AG08395 (cell line): ENCODE measurements around the gene CCDC178.
"Not testable (repeated sequence)": the region's sequence is repeated elsewhere in the genome, so short reads cannot be mapped to it uniquely, and the experiment has no call there.

Experiments
- DNase-seq: peaks from one replicate; pipeline ENCODE4 v3.0.0; 2012; ENCODE audit warnings: mixed read lengths, low spot score

The CCDC178 gene, protein sequence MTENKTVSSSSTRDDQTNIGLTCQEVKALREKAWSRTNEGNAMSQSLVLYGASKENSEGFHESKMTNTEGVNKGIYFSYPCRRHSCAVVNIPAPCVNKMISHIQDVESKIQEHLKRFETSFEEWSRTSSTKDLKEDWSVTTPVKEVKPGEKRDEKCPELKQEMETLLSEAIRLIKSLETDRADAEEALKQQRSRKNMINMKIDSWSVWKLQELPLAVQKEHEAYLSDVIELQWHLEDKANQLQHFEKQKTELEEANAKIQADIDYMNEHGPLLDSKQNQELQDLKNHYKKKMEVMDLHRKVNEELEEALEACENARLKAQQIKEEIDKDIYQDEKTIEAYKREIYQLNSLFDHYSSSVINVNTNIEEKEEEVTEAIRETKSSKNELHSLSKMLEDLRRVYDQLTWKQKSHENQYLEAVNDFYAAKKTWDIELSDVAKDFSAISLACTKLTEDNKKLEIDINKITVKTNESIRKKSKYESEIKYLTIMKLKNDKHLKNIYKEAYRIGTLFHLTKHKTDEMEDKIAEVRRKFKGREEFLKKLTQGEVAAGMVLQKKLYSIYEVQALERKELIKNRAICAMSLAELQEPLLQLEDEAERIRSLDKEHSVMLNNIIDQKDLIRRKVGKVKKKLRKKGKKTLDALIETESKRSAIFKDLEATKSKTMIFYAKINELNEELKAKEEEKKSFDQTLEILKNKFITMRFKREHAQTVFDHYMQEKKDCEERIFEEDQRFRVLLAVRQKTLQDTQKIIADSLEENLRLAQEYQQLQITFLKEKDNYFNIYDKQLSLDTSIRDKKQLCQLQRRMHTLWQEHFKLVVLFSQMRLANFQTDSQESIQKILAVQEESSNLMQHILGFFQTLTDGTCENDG

DNA sequence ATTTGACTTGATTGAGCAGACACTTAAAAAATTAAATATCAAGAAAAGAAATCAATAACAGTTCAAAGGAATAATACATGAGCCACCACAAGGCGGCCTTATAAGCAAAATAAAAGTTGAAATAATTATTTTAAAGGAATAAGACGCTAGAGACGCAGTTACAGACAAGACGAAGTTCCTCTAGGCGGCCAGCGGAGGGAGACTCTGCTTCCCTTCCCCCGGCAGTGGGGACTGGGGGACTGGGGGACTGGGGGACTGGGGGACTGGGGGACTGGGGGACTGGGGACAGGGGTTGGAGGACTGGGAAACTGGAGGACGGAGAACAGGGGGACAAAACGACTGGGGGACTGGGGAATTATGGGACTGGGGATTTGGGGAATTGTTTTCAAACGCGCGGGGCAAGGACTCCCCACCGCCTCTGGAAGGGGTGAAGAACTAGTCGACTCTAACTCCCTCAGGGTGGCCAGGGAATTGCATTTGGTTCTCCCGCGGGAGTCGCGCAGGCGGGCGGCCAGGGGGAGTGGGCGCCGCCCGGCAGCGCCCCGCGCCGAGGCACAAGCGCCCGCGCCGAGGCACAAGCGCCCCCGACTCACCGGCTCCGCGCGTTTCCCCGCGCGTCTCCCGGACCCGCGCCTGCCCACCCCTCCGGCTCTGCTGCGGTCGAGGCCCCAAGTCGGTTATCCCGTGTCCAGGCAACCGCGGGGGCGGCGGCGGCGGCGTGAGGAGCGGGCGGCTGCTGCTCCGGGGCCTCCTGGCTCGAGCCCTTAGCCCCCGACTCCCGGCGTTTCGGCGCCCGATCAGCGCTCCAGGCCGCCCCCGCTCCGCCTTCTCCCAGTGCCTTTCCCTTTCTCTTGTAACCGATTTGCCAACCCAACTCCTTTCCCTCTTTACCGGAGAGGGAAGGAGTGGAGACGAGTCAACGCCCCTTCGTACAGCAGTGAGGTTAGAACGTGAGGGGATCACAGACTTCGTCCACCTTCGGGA is at the start of gene CCDC178:
CCDC178 (minus strand) TSS at position 662 of the 984 bp plus-strand sequence. CDS start 28,633 bp downstream, outside the sequence.
- DNase-seq = no peak

DNA sequence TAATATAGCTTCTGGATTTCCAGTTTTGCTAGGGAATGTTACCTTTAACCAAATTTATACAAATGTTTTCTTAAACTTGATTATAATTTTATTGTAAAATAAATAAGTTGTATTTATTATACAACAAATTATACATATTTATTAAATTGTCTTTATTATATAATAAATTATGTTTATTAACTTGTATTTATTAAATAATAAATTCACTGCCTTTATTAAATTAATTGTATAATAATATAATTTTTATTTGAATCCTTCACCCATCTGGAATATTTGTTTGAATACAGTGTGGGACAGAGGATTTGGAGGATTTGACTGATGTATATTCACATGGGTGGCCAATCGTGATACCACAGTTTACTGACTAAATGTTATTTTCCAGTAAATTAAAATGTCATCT is 43.4 kb upstream of the CCDC178 start:
- DNase-seq = no peak

DNA sequence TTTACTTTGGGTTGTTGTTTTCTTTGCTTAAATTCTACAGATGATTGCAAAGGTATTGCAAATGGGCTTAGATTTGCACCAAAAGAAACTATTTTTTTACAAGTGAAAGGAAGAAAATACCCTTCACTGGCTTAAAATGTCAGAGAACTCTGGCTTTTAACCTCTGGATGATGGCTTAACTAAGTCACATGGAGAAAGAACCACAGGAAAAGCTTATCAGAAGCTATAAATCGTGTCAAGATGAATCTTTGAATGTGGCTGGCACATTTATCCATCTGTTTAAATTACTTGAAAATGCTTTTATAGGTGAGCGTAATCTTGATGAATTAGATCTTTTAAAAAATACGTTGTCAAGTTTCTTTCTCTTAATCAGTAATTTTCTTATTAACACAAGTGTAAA is 32.0 kb upstream of the CCDC178 start:
- no peak for DNase-seq

DNA sequence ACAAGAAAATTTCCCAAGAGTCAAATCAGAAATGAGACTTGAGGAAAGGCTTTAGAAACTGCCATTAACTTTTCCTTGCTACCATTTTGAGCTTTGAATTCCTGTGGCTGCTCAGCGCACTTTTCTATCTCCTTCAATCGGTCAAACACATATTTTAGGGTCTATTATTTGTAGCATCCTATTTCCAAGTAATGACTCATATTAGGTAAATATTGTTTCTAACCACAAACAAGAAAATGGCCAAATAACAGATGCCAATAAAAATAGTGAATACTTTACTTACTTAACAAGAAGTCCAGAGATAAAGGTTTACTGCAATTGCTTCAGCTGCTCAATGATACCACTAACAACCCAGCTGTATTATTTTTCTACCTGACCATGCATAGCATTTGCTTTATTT is 29.7 kb upstream of the CCDC178 start:
- no peak for DNase-seq

DNA sequence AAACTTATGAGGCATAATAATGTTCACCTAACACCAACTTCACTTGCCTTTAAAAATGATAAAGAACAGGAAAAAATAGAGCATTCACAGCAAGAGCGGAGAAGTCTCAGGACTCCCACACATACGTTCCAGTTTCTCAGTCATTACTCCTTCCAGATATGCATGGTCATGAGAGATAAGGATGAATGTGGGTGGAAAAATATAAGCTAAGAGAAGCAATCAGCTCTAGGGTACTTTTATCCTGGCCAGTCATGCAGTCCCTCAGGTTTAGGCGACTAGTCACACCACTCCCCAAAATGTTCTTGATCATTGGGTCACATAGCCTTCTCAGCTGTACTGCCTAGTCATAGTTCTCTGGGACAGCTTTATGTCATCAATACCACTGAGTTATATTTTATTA is 29.2 kb upstream of the CCDC178 start:
- DNase-seq = no peak

DNA sequence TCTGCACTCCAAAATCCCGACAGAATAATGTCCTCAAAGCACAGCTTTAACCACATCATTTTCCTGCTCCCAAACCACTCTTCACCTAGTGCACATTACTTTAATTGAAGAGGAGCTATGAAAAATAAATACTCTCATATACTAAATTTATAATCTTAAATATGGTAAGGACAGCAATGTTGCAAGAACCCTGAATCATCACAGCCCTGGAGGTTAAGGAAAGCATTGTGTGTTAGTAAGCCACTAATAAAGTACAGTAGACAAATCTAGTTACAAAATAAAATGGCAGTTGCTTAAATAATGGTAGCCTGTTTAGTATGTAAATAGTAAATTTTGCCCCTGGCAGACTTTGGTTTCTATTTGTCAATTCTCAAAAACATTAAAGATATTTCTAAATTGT is 27.0 kb upstream of the CCDC178 start:
- DNase-seq = no peak

DNA sequence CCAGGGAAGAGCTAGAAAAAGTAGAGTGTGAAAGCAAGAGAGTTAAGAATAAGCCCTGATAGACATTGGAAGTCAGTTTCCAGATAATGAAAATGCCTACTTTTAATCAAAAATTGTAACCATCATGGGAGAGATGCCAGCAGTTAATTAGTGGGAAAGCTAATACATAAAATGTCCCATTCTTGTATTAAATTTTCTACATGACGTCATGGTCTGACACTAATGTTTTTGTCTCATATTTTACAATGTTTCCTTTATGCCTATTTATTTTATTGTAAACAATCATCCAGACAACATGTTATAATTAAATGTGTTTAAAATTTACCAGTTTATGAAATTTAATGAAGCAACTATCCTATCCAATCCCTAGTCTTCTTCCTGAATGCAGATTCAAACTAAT is 26.3 kb upstream of the CCDC178 start:
- DNase-seq = no peak

DNA sequence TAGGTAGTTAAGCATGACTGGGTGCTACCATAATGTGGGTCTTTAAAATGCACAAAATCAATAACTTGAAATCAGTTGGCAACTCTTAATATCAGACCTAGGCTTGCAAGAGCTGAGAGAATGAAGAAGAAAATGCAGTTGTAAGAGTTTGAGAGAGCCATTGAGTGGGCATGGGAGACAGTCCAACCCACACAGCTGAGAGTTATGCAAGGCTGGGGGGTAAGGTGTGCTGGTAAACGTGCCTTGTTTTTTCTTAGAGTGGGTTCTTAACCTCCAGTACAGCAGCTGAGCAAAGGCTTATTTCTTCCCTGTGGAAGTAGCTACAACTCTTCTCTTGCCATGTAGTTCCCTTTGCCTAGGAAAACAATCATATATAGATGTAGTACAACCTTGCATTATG is 20.2 kb upstream of the CCDC178 start:
- DNase-seq = no peak

DNA sequence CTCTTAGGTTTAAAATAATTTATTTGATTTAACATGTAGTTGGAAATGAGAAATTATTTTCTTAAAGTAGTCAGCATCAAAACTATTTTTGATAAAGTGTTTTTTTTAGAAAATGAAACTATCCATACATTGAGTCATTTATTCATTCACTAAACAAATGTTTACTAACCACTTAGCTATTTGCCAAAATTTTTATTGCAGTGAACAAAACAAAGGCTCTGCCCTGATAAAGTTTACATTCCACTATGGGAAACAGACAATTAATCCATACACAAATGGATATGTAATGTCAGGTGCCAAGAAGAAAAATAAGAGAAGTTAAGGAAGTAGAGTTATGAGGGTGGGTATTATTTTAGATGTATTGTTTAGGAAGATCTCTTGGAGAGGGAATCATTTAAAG is 19.1 kb upstream of the CCDC178 start:
- no peak for DNase-seq

DNA sequence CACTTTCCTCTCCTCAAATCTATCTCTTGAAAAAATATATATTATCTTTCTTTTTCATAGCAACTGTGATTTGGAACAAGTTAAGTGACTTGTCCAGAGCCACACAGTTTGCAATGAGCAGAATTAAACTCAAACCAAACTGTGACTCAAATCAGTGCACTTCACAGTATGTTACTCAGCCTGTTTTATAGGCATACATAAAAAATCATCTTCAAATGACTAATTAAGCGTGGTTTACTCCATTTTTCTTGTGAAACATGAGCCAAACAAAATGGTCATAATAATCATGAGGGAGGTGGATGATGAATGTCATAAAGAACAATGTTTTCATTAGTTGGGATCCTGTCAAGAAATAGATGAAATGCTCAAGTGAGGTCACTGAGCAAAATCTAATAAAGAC is 6.1 kb upstream of the CCDC178 start:
- DNase-seq = no peak

DNA sequence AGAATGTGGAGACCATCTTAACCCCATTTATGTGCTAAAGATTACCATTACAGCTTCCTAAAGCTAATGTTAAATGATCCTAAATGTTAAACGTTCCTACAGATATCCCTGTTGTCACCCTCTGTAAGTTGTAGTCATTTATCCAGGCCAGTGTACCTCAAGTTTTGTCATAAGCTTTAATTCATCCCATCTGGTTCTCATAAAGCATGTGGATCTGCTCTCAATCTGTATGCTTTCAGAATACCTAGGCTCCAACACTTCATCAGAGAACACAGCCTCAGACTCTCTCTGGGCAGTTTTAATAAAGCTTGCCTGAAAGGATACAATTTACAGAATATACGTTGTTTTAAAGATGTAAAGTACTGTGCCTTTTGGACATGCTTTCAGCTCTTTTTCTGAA is 4.2 kb upstream of the CCDC178 start:
- no peak for DNase-seq

DNA sequence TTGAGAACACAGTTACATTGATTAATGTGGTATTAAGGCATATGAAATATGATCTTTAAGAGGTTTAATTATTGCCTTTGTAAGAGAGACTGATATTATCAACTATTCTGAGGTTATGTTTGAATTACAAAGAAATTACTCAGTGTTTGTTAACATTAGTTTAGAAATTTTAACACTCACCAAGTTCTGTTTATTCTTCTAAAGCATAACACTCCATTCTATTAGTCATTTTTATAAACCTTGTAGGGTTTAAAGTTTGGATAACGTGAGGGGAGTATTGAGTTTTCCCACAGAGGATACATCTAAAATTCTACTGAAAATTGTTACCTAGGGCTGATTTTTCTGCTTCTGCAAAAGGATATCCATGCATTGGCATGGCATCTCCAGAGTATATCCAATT is 7.7 kb downstream of the CCDC178 start:
- no peak for DNase-seq

DNA sequence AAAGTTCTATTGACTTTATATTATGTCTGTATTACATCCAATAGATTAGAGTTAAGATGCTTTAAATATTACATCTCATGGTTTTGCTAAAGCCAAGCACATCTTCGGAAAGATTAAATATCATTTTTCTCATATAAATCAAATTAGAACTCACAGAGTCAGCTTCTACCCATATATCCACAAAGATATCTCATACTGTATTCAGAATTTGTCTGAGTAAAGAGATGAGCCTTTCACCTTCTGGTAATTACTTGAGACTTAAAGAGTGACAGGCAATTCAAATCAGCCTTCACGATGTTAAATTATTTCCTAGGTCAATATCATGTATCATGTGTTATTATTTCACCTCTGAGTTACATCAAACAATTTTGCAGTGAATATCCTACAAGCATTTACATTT is 13.0 kb downstream of the CCDC178 start:
- DNase-seq = no peak

DNA sequence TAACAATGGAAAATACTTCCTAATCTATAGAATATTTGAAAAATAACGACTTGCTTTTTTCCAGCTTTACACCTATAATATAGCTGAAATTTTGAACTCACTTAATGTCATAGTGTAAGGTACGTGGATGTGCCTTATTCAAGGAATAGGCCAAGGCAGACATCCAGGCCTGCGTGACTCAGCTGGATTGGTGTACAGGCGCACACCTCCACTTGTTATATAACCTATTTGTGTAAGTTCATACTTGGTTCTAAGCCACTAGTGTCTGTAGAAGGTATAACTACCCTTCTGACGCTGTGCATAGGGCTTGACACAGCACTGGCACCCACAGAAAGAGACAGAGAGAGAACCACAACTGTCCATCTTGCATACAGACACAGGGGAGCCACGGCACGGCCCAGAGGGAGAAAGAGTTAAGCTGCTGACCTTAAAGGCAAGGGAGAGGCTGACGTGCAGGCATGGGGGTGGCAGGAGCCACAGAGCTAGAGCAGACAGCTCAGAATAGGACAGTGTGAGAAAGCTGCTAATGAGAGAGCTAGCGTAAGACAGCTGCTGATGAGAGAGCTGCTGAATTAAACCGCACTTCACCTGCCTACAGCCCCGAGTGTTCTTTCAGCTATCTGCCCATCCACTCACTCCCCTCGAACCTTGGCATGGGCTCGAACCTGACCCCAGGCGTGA is 16.1 kb downstream of the CCDC178 start:
- no peak for DNase-seq

DNA sequence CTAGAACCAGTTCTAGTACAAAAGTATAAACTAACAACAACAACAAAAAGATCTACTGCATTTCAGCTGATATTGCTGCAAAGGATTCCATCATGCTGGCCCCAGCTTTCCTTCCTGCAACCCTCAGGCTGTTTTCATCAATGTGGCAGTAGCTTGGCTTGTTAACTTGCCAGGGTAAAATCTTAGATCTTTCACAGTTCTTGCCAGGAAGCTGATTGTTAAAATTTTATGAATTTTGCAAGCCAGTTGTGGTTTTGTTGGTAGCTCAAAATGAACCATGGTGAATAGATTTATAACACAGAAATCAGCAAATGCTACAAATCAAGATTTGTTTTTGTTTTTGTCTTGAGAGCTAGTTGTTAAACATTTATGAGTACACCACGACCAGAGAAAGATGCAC is 19.3 kb downstream of the CCDC178 start:
- DNase-seq = no peak

DNA sequence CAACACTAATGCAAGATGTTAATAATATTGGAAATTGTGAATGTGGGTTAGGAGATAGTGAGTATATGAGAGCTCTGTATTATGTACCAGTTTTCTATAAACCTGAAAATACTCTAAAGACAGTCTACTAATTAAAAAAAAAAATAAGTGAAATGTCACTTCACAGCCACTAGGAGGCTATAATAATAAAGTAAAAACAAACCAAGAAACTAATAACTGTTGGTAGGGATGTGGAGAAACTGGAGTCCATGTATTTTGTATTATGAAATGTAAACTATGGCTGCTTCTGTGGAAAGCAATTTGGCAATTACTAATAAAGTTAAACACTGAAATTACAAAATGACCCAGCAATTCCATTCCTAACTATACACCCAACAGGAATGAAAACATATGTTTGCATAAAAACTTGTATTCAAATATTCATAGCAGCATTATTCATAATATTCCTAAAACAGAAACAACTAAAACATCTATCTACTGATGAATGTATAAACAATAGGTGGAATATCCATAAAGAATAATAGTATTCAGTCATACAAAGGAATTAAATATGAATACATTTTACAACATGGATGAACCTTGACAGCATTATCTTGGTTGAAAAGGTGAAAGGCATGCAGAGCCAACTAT is 36.2 kb downstream of the CCDC178 start:
- DNase-seq = no peak

DNA sequence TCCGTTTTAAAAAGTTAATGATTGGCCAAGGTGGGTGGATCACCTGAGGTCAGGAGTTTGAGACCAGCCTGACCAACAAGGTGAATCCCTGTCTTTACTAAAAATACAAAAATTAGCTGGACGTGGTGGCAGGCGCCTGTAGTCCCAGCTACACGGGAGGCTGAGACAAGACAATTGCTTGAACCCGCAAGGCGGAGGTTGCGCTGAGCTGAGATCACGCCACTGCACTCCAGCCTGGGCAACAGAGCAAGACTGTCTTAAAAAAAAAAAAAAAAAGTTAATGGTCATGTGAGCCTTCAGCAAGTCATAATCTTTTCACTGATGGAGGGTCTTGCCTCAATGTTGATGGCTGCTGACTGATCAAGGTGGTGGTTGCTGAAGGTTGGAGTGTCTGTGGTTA is 41.6 kb downstream of the CCDC178 start:
- DNase-seq = not testable (repeated sequence)

DNA sequence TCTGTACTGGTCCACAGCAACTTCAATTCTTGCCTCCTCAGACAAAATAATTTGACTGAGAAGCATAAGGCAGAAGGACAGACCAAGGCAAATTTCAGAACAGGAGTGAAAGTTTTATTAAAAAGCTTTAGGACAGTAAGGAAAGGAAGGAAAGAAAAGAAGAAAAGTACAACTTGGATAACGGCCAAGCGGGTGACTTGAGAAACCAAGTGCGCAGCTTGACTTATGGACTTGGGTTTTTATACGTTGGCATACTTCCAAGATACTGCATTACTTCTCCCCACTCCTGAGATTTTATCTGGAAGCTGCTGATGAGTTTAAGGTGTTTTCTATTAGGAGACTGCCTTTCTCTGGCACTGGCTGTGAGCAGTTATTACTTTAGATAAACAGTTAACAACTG is 64.7 kb downstream of the CCDC178 start:
- no peak for DNase-seq

DNA sequence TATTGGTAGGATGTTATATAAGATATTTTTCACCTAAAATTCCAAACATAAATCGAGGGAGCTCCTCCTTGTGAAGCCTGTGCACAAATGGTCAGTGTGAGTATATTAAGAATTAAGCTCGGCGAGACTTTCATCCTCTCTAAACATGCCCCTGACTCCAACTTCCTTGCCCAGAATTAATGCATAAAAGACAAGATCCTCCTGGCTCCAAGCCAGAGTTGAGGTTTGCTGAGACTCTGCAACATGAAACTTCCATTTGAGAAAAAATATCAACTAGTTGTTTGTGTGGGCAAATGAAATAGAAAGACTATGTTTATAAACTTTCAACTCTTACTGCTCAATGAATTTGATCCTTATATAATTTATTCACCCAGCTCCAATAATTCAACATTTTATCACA is 68.1 kb downstream of the CCDC178 start:
- no peak for DNase-seq

DNA sequence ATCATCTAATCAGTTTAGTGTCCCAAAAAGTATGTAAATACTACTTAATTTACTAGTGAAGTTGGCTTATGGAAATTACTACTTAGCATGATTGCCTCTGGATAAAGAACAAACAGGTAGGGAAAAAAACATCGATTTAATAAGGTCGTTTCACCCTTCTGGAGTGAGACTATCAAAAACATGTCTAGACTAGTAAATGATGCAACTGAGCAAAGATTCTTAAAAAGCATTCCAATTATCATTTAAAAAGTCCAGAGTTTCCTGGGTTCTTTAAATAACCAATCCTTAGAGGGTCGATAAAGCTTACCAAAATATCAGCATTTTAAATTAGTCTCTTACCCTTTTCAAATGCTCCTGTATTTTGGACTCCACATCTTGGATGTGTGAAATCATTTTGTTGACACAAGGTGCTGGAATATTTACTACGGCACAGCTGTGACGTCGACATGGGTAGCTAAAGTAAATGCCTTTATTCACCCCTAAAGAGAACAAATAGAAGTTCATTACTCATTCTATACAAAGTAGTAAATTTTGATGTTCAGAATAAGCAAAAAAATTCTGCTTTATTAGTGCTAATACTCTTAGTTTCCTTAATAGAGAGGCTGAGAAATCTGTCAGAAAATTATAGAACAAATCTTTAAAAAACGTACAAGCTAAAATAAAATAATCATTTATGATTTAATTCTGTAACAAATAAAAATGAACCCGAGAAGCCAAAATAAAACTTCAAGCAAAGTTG is 70.6 kb downstream of the CCDC178 start:
- no peak for DNase-seq
